CD4-positive, alpha-beta T cell treated with Interleukin-6 at 100 ng/mL for 8 hours (primary cell): ENCODE results near the gene ACTR5.
A peak's percentile ranks its signal among the peaks of the same experiment; 100 is the strongest.
"Not testable (repeated sequence)": the region's sequence is repeated elsewhere in the genome, so short reads cannot be mapped to it uniquely, and the experiment has no call there.

Experiments
- DNase-seq: peaks from one replicate; pipeline ENCODE4 v3.0.0-alpha.2; 2020; ENCODE audit warnings: mixed read lengths, low spot score

Gene ACTR5

GRCh38 chr20:38804682-38805501 is 56.6 kb downstream of the ACTR5 start:
- peak; percentile 82 for DNase-seq

- peak; percentile 65 for DNase-seq
Observed at GRCh38 chr20:38805502-38805957, 57.3 kb downstream of the ACTR5 start, which contains the start of gene PPP1R16B. TSS of gene PPP1R16B (plus strand) at chr20:38805697. CDS start at chr20:38835926, 30,229 bp downstream.

DNA sequence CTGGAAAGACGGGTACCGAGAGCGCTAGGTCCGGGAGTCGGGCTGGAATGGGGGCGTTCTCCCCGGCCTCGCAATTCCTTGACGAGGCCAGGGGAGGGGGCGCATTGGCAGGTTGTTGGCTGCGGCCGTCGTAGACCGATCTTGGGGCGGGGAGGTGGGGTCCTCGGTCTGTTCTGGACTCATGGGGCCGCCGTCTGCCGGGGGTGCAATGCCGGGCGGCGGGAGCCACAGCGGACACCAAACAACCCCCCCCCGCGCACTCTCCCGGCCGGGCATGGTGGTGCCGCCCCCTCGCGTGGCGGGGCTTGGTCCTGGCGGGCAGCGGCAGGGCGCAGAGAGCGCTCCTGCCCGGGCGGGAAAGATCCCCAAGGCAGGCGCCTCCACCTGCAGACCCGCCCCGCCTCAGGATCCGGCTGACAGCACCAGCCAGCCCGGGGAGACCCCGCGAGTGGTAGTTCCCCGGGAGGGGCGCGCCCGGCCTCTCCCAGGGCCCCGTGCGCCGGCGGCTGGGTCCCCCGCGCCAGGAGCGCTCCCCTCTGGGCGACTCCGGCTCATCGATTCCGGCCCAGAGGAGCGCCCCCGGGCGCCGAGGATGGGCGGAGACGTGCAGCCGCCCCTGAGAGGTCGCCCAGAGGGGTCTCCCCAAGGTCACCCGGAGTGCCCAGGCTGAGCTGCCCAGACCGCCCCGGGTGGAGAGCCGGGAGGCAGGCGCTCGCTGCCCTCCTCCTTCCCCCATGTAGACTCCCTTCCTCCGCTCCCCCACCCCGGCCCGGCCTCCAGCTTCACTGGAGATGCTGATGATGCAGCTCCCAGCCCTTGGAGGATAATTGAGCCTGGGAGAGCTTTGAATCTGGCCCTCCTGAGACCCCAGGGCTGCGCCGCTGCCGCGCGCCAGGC is 57.9 kb downstream of the ACTR5 start:
- DNase-seq: peak; percentile 32

- DNase-seq: peak; percentile 21
Observed at GRCh38 chr20:38806855-38807655, 58.8 kb downstream of the ACTR5 start.

DNA sequence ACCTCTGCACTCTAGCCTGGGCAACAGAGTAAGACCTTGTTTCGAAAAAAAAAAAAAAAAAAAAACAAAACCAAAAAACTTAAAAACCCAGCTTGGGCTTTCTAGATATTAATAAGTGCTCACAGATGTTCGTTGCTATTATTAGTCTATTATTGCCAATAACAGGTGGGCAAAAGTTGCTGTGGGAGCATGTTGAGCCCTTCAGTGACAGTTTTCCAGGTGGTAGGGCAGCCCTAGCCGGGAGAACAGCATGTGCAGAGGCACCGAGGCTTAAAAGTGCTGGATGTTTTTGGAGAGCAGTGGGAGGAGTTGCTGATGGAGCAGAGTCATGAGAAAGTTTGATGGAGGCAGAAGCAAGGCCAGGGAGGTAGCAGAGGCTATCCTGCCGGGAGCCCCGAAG is 61.7 kb downstream of the ACTR5 start:
- no peak for DNase-seq

DNA sequence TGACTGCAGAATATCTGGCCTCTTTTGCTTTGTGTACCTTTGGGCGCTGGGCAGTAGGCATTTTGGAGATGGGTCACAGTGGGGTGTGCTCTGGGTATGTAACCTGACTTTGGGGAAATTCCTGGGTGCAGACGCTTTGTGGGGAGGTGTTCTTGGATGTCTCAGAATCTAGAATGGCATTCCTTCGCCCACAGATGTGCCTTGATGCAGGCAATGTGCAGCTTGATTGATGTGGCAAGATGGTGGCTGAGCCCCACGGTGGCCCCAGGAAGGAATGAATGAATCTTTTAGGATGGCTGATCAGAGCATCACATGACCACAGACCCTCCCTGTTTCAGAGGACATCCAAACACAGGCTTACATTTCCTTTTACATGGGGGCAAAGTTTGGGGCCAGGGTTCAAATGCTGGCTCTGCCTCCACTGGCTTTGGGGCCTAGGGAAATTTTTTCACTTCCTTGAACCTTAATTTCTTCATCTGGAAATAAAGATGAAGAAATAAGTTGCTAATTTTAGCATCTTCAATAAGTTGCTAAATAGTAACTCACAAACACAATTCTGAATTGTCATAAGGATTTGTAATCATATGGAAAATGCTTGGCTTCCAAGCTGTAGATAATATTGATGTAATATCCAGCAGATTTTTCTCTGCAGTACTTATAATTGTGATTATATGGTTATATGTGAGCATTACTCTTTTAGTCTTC is 62.8 kb downstream of the ACTR5 start:
- DNase-seq: no peak

- no peak for DNase-seq
Observed at GRCh38 chr20:38811769-38812168, 63.5 kb downstream of the ACTR5 start.

GRCh38 chr20:38812182-38812581 is 63.9 kb downstream of the ACTR5 start:
- DNase-seq: no peak

- no peak for DNase-seq
Observed at GRCh38 chr20:38812709-38813573, 64.7 kb downstream of the ACTR5 start.

DNA sequence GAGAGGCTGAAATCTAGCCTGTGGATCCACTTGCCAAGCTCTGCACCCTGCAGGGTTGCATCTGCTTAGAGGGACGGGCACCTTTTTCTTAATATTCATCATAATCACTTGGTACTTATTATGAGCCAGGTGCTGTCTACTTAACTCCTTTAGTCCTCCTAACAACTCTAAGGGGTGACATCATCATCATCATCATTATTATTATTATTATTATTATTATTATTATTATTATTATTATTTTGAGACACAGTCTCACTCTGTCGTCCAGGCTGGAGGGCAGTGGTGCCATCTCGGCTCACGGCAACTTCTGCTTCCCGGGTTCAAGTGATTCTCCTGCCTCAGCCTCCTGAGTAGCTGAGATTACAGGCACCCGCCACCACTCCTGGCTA is 65.3 kb downstream of the ACTR5 start:
- not testable (repeated sequence) for DNase-seq

DNA sequence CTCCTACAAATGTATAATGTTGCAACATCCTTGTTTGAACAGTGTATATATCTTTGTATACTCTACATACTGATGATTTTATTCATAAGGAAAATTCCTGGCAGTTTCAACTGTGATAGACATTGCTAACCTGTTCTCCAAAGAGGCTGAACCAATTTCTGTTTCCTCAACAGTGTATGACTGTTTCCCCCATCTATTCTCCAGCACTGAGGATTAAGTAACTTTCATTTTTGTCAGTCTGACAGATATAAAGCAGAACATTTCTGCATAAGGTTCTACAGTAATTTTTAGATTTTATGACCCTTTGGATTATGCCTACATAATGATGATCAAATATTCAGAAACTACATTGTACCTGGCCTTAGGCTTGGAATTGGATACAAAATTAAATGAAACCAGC is 67.2 kb downstream of the ACTR5 start:
- no peak for DNase-seq

DNA sequence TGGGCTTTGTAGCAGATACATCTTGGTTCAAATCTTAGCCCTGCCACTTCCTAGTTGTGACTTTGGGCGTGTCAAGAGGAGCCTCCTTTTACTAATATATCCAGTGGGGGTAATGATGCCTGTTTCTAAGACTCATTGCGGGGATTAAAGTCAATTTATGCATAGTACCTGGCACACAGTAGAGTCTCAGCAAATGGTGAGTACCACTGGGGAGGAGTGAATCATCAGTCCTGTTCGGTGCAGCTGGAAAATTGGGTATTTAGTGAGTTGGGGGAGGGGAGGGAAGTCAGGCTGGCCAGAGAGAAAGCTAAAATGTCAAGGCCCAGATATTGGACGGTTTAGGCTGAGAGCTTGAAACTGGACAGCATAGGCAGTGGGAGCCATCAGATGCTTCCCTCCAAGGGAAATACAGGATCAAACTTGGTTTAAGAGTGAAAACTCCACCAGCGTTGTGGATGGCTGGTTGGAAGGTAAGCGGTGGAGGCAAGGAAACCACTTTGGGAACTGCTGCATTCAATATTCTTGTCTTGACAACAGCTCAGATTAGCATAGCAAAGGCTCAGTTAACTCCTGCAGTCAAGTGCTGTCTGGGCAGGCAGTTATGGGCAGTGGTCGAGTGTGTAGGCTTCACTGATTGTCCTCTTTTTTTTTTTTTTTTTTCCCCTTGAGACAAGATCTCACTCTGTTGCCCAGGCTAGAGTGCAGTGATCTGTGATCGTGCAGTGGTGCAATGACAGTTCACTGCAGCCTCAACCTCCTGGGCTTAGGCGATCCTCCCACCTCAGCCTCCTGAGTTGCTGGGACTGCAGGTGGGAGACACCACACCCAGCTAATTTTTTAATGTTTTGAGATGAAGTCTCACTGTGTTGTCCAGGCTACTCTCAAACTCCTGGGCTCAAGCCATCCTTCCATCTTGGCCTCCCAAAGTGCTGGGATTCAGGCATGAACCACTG is 70.1 kb downstream of the ACTR5 start:
- no peak for DNase-seq
